ENCODE measurements around the gene TMEM208. TPM values are rescaled to one million over a fixed set of nuclear protein-coding genes. Genes with fewer than 3 reads are reported as not detected.

TMEM208 gene
- polyA plus RNA-seq, 1 of the 3 experiments (the other 2 are of a cell fraction) = 98.2 TPM

DNA sequence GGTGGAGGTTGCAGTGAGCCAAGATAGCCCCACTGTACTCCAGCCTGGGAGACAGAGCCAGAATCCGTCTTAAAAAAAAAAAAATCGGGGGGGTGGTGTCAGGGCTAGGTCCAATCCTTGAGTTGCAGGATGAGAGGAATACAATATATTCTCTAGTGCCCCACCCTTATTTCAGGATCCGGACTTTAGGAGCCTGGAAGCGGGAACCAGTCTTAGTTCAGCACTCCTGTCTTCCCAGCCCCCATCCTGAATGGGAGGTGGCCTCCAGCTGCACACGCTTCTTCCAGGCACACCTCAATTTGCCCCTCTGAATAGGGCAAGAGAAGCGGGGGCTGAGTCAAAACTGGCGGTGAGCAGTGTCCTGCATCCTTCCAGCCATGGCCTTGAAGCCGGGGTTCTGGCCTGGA, 18.7 kb downstream of the TMEM208 start:
- H2AFZ ChIP-seq (ENCODE audit: low read depth) = peak overlapping the region; percentile 45; the same call in 1 of the 2 replicates
- H3K9me2 ChIP-seq = no peaks in the 10 kb centered on the region
- peak overlapping the region; percentile 96 for H3K27ac ChIP-seq (ENCODE audit: low read depth in 2 of 2, low read length in 1 of 2)
- H3F3A ChIP-seq (replicated peaks; ENCODE audit: insufficient read depth) = peaks cover 49% of the 10 kb centered on the region
- no peaks in the 10 kb centered on the region for H3K9me3 ChIP-seq
- DNase-seq = no peak
- no peaks in the 10 kb centered on the region for H4K20me1 ChIP-seq (ENCODE audit: insufficient read depth)
- peak overlapping the region; percentile 92 to 95 for H3K4me3 ChIP-seq (ENCODE audit: low read depth in 2 of 2, low read length in 1 of 2)
- 48% methylated on average over 4 of the region's 8 CpGs for whole genome bisulfite sequencing (ENCODE audit: low lambda C conversion rate)
- peak overlapping the region; percentile 98 for H3K4me2 ChIP-seq
- no peaks in the 10 kb centered on the region for H3K27me3 ChIP-seq (ENCODE audit: insufficient read depth)
- H3K36me3 ChIP-seq (replicated peaks in 1 of 2; ENCODE audit: control insufficient read depth in 1 of 2, insufficient read depth in 2 of 2, low read length in 1 of 2) = peaks cover 0 to 5% of the 10 kb centered on the region in 2 experiments
- ChIA-PET POLR2A (interaction anchor here (0.6 to 4.0 kb wide), 2 partner anchors 19 to 66 kb away, joined by 4 to 14 read pairs; partner anchors contain the start of gene TMEM208), CTCF (interaction anchor here (0.9 to 4.5 kb wide), 9 partner anchors 11 to 292 kb away, joined by 3 to 21 read pairs (median 5); partner anchors contain the start of genes PLEKHG4 and TMEM208)
- TF ChIP-seq RCOR1 (IDR thresholded peaks at IDR 0.05; ENCODE audit: low read length) (no peak), YY1 (IDR thresholded peaks at IDR 0.05; ENCODE audit: low read depth) (no peak), FOSL2 (IDR thresholded peaks at IDR 0.05; ENCODE audit: borderline replicate concordance, low read depth) (no peak), MXI1 (IDR thresholded peaks at IDR 0.05; ENCODE audit: low read depth, low read length) (peak; percentile 77), EZH2phosphoT487 (IDR thresholded peaks at IDR 0.05; ENCODE audit: borderline replicate concordance, low read depth) (no peak), PBX3 (IDR thresholded peaks at IDR 0.05) (no peak), TAF1 (IDR thresholded peaks at IDR 0.05; ENCODE audit: borderline replicate concordance, low read depth, low read length) (no peak), CHD2 (IDR thresholded peaks at IDR 0.05; ENCODE audit: low read length, partially characterized antibody) (peak; percentile 7), MAX (IDR thresholded peaks at IDR 0.05; ENCODE audit: low read depth) (no peak)
- TF ChIP-seq, protein P1, sequence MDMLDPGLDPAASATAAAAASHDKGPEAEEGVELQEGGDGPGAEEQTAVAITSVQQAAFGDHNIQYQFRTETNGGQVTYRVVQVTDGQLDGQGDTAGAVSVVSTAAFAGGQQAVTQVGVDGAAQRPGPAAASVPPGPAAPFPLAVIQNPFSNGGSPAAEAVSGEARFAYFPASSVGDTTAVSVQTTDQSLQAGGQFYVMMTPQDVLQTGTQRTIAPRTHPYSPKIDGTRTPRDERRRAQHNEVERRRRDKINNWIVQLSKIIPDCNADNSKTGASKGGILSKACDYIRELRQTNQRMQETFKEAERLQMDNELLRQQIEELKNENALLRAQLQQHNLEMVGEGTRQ (IDR thresholded peaks at IDR 0.05; ENCODE audit: borderline replicate concordance, low read depth, low read length) = peak; percentile 50; the same call in 1 of the 2 replicates
- peaks cover 50% of the 10 kb centered on the region for H3K79me2 ChIP-seq (ENCODE audit: insufficient read depth)
- H3K4me1 ChIP-seq (ENCODE audit: control insufficient read depth in 1 of 2, insufficient read depth in 2 of 2, low read depth in 1 of 2, low read length in 1 of 2) = peaks cover 51 to 59% of the 10 kb centered on the region in 2 experiments
- peak overlapping the region; percentile 88 for H3K9ac ChIP-seq

DNA sequence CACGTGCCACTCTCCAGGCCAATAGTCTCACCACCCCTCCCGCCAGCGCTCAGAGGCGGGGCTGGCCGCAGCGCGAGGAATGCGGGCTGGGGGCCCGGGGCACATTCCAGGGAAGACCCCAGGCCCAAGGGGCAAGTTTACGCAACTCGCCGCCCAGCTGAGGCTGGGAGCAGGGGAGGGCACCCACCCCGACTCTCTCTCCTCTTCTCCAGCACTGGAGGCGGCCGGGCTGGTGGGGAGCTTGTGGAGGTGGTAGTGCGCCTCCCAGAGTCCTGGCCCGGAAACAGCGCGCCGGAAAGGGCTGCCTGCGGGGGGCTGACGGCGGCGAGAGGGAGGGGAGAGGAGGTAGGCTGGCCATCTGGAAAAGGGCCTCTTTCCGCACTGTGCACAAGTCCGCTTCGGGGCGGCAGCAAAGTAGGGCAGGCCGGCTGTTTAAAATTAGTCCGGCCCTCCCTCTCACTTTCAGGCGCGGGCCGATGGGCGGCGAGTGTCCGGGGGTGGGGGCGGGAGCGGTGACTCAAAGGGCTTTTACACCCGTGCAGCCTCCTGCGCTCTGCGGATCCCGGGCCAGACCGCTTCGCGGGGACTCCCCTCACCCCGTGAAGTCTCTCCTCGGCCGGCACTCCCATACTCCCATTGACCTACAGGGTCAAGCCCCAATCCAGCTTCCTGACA, 19.3 kb downstream of the TMEM208 start:
- H3K9me2 ChIP-seq = no peaks in the 10 kb centered on the region
- peak overlapping the region; percentile 98 for H3K4me2 ChIP-seq
- no peaks in the 10 kb centered on the region for H3K9me3 ChIP-seq
- ChIA-PET CTCF (interaction anchor here (0.9 to 4.5 kb wide), 10 partner anchors 8 to 91 kb away, joined by 3 to 21 read pairs (median 6); partner anchors contain the start of genes PLEKHG4 and TMEM208), POLR2A (interaction anchor here (0.6 to 4.0 kb wide), 2 partner anchors 20 to 67 kb away, joined by 4 to 14 read pairs; partner anchors contain the start of gene TMEM208)
- no peaks in the 10 kb centered on the region for H3K27me3 ChIP-seq (ENCODE audit: insufficient read depth)
- H3K36me3 ChIP-seq (replicated peaks in 1 of 2; ENCODE audit: control insufficient read depth in 1 of 2, insufficient read depth in 2 of 2, low read length in 1 of 2) = peaks cover 0 to 5% of the 10 kb centered on the region in 2 experiments
- peaks cover 49% of the 10 kb centered on the region for H3K79me2 ChIP-seq (ENCODE audit: insufficient read depth)
- peak overlapping the region; percentile 96 for H3K27ac ChIP-seq (ENCODE audit: low read depth in 2 of 2, low read length in 1 of 2)
- H2AFZ ChIP-seq (ENCODE audit: low read depth) = peak overlapping the region; percentile 45; the same call in 1 of the 2 replicates
- peaks cover 47 to 55% of the 10 kb centered on the region in 2 experiments for H3K4me1 ChIP-seq (ENCODE audit: control insufficient read depth in 1 of 2, insufficient read depth in 2 of 2, low read depth in 1 of 2, low read length in 1 of 2)
- peak overlapping the region; percentile 88 for H3K9ac ChIP-seq
- WGBS (ENCODE audit: low lambda C conversion rate) = 0% methylated on average over 20 of the region's 48 CpGs
- H3K4me3 ChIP-seq (ENCODE audit: low read depth in 2 of 2, low read length in 1 of 2) = peak overlapping the region; percentile 92 to 95
- H4K20me1 ChIP-seq (ENCODE audit: insufficient read depth) = no peaks in the 10 kb centered on the region
- H3F3A ChIP-seq (replicated peaks; ENCODE audit: insufficient read depth) = peaks cover 51% of the 10 kb centered on the region
- peak; percentile 91 for DNase-seq
- TF ChIP-seq IRF3 (IDR thresholded peaks at IDR 0.05; ENCODE audit: low read depth, low read length) (no peak), TEAD4 (IDR thresholded peaks at IDR 0.05; ENCODE audit: borderline replicate concordance, insufficient read depth) (peak; percentile 64; the same call in 1 of the 2 replicates), EP300 (IDR thresholded peaks at IDR 0.05; ENCODE audit: borderline replicate concordance in 1 of 2, low read depth in 1 of 2, low read length in 1 of 2) (peak; percentile 9 to 14; a peak in 3 of 4 replicates), TCF12 (IDR thresholded peaks at IDR 0.05) (peak; percentile 38; the same call in 1 of the 2 replicates), FOXJ3 (CRISPR knock-in tag; IDR thresholded peaks at IDR 0.05) (no peak), MXI1 (IDR thresholded peaks at IDR 0.05; ENCODE audit: low read depth, low read length) (peak; percentile 53; the same call in 1 of the 2 replicates), NFIC (IDR thresholded peaks at IDR 0.05; ENCODE audit: borderline replicate concordance) (peak; percentile 40; the same call in 1 of the 2 replicates), USF1 (IDR thresholded peaks at IDR 0.05; ENCODE audit: borderline replicate concordance, low read depth) (peak; percentile 84), CTCF (IDR thresholded peaks at IDR 0.05) (peak; percentile 56), SIN3A (IDR thresholded peaks at IDR 0.05; ENCODE audit: borderline replicate concordance, low read depth, low read length) (0 out of 2 replicates have a peak, but pooled peaks have one; percentile 9)

Data from SK-N-SH (cell line).